Activated CD8-positive, alpha-beta memory T cell treated with anti-CD3 and anti-CD28 coated beads, Interleukin-2, amount 50 U/mL, for 24 hours (primary cell): ENCODE results near the gene CFAP251.

Experiments
- DNase-seq: peaks from one replicate; pipeline ENCODE4 v3.0.0-alpha.2; 2020; ENCODE audit errors: extremely low read depth

CFAP251 gene

GRCh38 chr12:122001466-122002209 lies 83.2 kb downstream of the CFAP251 start:
- DNase-seq = no peak

- no peak for DNase-seq
Measured at GRCh38 chr12:122003651-122004611, 85.5 kb downstream of the CFAP251 start.

GRCh38 chr12:122004633-122005071 lies 86.3 kb downstream of the CFAP251 start:
- no peak for DNase-seq

GRCh38 chr12:122005252-122005776 lies 86.9 kb downstream of the CFAP251 start:
- no peak for DNase-seq

- DNase-seq = no peak
Measured at GRCh38 chr12:122006186-122006926, 88.0 kb downstream of the CFAP251 start.

GRCh38 chr12:122009741-122010140 lies 91.3 kb downstream of the CFAP251 start:
- no peak for DNase-seq

GRCh38 chr12:122012184-122012583 lies 93.8 kb downstream of the CFAP251 start:
- DNase-seq = no peak

DNA sequence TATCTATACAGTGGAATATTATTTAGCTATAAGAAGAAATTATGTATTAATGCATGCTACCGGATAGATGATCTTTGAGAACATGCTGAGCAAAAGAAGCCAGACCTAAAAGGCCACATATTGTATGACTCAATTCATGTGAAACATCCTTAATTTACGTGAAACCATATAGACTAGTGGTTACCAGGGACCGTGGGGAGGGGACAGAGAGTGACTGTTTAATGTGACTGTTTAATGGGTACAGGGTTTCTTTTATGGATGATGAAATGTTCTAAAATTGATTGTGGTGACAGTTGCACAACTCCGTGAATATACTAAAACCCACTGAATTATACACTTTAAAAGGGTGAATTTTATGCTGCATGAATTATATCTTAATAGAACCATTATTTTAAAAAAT lies 94.7 kb downstream of the CFAP251 start:
- no peak for DNase-seq

DNA sequence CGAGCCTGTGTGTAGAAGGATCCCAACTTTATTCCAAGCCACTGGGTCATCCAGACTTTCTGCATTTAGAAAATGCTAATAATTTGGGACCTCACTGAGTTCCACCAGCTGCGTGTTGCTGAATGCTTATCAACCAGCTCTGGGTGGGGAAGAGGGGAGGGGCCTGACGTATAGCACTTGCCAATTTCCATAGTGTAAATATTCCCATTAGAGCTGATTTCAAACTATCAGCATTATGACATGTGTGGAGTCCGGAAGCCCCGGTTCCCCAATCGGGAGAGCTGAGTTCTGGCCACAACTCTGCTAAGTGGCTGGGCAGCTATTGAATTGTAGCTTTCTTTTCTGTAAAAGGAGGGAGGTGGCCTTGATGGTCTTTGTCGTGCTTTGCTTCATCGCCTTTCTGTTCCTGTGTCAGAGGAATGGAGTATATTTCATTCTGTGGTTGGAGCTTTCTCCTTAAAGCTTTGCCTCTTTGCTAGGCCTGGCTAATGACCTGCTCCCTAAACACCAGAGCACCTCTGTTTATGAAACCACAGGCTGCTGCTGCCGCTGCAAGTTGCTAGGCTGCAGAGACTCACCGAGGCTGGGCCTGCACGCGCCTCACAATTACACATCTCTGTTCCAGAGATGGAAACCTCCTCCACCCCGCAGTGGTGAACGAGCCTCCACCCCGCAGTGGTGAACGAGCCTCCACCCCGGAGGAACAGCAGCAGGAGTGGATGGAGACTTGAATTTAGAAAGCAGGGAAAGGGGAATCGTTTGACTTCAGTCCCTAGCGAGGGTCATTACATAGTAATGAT lies 95.6 kb downstream of the CFAP251 start:
- DNase-seq = no peak

DNA sequence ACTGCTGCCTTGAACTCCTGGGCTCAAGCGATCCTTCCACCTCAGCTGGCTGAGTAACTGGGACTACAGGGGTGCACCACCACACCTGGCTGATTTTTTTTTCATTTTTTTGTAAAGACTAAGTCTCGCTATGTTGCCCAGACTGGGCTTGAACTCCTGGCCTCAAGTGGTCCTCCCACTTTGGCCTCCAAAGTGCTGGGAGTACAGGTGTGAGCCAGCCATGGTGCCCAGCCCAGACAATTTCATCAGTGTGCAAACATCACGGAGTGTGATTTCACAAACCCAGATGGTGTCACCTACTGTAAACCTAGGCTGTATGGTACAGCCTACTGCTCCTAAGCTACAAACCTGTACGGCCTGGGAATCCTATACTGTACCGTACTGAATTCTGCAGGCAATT lies 96.4 kb downstream of the CFAP251 start:
- no peak for DNase-seq

GRCh38 chr12:122018457-122018856 lies 100.1 kb downstream of the CFAP251 start:
- DNase-seq = no peak

DNA sequence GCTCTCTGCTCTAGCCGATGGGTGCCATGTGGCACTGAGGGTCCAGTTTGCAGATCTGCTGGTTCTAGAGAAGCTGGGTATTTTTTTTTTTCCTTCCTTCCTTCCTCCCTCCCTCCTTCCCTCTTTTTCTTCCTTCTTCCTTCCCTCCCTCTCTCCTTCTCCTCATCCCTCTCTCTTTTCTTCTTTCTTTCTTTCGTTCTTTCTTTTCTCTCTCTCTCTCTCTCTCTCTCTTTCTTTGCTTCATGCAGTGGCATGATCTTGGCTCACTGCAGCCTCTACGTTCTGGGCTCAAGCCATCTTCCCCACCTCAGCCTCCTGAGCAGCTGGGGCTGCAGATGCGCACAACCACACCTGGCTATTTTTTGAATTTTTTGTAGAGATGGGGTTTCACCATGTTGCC lies 100.5 kb downstream of the CFAP251 start:
- no peak for DNase-seq

DNA sequence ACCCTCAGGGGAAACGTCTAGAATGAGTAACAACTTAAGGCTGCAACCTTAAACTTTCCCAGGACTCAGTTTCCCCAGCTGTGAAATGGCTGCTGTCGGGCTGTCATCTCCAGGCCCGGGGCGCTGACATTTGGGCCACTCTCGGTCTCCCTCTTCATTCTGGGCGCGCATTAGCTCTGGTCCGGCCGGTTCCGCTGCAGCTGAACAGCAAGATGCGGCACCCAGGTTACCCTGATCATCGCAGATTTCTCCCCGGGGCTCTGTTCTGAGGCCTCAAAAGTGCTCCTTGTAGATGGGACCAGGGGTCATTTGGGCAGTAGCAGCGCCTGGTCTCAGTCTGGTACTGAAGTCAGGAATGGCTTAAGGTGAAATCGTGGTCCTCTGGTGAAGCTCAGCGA lies 102.4 kb downstream of the CFAP251 start:
- no peak for DNase-seq

GRCh38 chr12:122021193-122021821 lies 102.9 kb downstream of the CFAP251 start:
- no peak for DNase-seq

- no peak for DNase-seq
Measured at GRCh38 chr12:122021822-122022392, 103.5 kb downstream of the CFAP251 start, which contains the start of gene BCL7A. Gene BCL7A, plus strand, starts transcription at chr12:122021884. Its CDS starts 208 bp downstream, at chr12:122022092.

- DNase-seq = no peak
Measured at GRCh38 chr12:122022393-122023338, 104.3 kb downstream of the CFAP251 start.

- DNase-seq = no peak
Measured at GRCh38 chr12:122023339-122024131, 105.1 kb downstream of the CFAP251 start.
